HG03575 (cell line): Measurements from ENCODE around the gene GLRX3.

Experiments
- ATAC-seq: cut with Tn5 transposase; IDR thresholded peaks from one replicate; pipeline ENCODE4 v1.9.1; 2021; ENCODE audit not compliant: unreplicated experiment, insufficient number of reproducible peaks, low FRiP score; ENCODE audit errors: extremely low read depth

The GLRX3 gene

DNA sequence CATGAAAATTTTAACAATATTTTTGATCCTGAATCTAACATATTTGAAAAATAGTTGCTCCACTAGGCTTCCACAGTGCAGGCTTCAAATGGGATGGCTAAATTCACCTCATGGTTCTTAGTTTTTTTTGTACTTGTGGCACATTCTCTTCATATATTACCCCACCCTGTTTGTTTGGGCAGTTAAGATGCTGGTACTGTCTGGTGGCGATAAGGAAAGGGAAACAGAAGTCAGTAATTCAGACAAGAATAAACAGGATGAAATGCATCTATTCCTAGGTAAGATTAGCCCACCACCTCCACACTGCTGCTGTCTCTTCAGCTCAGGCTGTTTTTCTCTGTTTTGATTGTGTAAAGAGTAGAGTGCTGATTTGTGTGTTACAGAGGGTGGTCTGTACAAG, 44.2 kb downstream of the GLRX3 start:
- no peak for ATAC-seq

DNA sequence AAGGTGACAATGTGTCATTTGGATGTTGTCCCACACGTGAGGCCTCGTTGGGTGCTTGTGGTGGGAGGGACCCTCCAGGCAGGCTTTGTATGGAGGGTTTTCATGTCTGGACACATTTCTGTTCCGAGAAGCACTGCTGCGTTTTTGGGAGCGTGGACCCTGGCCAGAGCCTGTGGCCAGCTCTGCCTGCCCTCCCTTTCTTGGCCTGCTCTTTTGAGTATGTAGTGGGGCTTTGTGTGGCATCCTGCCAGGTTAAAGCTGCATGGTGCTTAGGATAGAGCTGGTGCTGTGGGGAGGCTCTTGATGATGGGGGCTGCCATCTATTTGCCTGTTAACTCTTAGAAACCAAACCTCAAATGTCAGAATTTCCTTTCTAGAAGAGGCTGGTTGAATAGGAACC, 45.7 kb downstream of the GLRX3 start:
- no peak for ATAC-seq

DNA sequence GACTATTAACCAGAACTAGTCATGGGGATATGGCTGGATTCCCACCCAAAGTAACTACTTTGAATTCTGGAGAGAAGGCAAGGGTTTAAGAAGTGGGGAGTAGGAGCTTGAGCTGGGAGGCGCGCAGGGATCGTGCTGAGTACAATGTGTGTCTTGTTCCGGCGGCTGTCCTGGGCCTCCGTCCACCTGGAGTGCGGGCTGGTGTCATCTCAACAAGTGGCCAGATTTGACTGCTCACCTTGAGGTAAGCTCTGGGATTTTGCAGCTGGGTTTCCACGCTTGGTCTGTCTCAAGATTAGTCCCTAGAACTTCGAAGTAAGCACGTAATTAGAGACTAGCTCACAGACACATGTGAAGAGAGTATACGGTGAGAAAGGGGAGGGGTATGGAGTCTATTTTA, 49.4 kb downstream of the GLRX3 start:
- no peak for ATAC-seq

DNA sequence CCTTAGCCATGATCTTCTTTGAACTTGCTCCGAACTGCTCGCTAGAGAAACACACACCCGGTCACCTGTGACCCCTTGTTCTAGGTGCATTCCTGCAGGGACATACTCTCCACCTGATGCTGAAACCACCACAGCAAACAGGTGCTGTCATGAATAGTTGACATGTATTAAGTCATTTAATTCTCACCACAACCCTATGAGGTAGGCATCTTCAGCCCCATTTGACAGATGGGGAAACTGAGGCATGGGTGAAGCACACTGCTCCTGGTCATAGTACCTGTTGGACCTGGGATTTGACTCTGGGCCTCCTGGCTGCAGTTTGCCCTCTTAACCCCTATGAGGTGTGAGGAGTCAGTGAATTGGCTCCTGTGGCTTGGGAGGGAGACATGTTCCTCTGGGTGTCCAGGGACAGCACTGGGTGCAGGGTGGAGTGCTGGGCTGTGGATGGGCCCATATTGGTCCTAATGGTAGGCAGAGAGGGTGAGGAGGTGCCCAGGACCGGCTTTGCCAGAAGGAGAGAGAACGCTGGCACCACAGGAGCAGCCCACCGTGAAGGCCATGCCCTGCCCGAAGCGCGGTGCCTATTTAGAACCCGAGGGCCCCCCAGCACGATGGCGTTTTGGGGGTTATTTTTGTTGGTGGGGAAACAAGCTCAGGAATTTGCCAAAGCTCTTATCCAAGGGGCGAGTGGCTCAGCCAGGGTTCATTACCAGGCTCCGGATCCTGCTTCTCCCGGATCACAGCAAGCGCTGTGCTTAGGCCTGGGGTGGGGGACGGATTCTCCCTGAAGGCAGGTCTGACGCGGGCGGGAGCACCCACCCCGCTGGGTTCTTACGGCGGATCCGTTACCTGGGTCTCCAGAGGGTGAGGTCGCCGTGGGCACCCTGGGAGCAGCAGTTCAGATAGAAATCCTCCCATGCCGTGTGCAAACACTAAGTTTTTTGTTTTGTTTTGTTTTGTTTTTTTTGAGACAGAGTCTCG, 52.3 kb downstream of the GLRX3 start:
- ATAC-seq: no peak

DNA sequence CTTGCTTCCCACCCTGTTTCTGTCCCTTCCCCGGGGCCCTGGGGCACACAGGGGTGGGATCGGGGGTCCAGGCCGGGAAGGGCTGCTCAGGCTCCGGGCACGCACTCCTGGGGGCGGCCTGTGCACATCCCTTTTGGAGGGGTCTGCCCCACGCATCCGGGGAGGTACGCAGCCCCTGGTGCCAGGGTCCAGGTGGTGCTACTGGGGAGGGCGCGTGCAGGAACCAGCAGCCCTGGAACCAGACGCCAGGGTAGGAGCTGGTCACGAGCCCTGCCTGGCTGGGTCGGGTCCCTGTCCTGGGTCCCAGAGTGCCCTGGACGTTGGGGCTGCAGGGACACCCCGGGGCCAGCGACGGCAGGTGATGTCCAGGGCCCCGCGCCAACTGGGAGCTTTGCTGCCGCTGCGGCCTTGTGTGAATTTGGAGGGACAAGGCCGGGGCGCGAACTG, 53.4 kb downstream of the GLRX3 start:
- ATAC-seq: no peak

DNA sequence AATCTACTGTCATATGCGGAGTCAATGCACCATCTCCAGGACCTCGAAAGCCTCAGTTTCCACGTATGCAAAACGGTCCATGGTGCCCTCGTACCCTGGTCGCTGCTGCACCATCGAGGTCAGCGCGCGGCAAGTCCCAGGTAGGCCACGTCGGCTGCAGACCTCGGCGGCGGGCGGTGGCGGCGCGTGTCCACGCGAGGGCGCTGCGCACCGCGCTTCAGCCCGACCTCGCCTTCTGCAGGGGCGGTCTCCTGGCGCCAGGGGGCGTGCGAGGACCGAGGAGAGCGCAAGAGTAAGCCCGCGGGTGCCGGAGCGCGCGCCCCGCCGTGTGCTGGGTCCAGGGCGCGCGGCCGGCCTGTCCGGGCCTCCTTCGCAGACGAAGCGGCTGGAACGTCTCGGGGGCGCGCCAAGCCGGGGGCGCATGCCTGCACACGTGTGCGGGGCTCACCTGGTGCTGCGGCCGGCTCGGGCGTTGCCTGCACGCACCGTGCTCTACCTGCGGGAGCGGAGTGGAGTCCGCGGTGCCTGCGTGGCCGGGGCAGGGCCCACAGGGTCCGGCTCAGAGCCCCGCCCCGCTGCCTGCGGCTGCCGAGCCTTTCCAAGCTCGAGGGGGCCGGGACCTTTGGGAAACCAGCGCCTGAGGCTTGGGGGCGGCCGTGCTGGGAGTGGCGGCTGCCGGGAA, 54.0 kb downstream of the GLRX3 start:
- no peak for ATAC-seq

DNA sequence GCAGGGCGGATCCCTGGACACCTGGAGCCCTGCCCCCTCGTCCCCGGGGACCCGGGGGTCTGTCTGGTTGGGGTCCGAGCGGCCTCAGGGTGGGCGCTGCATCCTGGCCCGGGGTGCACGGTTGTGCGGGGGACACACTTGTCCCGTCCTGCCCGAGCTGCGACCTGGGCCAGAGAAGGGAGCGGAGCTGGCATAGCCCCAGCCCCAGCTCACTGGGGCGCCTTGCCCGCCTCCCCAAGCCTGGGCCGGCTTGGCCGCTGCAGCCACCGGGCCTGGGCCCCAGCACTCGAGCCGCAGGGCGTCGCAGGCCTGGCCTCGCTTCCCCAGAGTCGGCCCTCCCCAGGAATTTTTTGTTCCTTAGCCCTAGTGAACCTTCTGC, 54.5 kb downstream of the GLRX3 start:
- ATAC-seq: no peak

DNA sequence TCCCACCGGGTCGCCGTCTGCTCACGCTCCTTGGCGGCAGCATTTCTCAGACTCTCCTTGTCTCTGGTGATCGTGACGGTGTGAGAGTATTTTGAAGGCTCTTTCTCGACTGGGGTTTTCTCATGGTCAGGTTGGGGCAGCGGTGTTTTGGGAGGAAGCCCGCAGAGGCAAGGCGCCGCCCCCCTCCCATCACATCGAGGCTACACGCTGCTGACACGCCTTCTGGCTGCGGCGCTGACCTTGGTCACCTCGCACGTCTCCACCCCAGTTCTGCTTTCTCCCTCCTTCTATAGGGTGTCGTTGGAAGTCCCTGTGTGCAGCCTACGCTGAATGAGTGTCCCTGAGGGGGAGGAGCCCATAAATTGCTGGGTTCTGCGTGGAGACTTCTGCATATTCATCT, 55.2 kb downstream of the GLRX3 start:
- no peak for ATAC-seq

DNA sequence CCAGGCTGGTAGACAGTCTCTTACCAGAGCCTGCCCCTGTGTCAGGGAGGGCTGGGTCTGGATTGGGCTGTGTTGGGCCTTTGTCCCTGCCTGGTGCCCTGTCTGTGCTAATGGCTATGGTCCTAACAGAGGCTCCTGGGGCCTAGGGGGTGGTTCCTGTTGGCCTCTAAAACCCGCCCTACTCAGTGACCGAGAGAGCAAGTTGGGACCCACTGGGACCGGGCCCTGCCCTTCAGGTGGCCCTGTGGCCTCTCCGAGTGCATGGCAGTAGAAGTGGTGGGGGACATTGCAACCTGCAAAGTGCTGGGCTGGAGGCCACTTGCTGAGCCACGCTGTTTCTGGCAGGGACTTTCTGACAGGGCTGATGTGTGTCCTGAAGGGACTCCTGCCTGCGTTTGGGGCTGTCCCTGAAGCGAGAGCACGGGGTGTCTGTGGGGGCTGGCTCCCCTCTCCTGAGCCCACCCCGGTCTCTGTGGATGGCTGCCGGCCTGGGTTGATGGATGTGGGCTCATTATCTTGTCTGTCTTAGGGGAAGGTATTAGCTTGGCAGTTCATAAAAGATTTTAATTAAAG, 56.2 kb downstream of the GLRX3 start:
- no peak for ATAC-seq

DNA sequence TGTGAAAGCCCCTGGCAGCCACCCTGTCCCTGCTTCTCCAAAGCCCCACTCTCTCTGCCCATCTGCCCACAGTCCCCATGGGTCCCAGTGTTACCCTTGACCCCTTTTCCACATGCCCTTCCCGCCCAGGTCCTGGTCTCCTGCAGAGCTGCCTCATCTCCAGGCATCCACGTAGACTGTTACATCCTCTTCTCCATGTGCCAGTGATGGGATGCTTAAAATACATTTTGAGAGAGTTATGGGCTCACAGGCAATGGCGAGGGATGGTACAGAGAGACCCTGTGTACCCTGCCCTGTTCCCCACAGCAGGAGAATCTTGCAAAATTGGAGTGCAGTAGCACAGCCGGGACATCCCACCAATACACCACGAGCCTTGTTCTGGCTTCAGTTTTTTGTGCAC, 56.8 kb downstream of the GLRX3 start:
- no peak for ATAC-seq

DNA sequence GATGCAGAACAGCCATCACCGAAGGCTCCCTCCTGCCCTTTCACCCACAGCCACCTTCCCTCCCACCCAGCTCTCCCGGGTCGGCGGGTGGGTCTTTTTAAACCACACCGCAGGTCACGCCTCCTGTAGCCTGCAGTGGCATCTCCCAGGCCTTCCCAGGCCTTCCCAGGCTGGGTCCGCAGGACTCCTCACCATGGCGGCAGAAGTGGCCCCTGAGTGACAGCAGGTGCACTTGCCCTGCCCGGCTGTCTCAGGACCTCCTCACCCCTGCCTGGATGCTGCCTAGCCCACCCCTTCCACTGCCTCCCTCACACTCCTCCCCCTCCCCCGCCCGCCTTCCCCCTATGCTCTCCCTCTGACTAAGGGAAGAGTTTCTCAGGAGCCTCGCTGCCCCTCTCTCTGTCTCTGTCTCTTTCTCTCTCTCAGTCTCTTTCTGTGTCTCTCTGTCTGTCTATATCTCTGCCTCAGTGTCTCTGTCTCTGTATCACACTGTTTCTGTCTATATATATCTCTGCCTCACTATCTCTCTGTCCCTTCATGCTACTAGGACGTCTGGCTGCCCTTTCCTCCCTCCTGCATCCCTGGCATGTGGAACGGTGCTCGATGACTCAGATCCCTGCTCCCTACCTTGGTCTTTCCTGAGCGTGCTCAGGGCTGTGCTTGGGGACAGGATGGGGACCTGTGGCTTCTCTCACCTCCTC, 57.5 kb downstream of the GLRX3 start:
- no peak for ATAC-seq

DNA sequence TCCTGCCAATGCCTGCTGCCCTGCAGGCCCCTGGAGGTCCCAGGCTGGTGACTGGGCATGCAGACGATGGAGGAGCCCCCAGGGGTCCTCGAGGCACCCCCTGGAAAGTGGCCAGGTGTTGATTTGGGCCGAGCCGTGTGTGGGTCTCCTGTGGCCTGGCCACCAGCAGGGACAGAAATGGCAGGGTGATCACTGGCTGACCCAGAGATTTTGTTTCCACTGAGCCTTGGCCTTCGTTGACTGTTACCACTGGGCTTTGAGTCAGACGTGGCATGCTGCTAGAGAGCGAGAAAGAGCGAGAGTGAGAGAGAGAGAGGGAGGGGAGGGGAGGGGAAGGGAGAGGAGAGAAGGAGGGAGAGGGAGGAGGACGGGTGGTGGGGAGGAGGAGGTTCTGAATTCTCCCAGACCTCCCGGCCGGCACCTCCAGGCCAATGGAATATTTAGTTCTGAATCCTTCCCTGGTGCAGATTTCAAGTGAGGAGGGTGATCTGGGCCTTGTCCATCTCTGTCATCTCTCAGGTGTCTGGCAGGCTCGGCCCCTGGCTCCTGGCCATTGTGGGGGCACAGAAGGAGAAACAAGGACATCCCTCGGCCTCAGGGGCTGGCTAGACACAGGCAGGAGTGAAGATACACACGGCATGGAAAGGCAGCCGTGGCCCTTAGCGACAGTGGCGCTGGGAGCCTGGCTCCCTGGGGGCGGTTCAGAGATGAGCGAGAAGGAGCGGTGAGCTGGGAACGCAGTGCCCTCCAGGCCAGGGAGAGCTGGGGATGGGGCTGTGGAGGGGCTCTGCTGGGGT, 58.2 kb downstream of the GLRX3 start:
- no peak for ATAC-seq

DNA sequence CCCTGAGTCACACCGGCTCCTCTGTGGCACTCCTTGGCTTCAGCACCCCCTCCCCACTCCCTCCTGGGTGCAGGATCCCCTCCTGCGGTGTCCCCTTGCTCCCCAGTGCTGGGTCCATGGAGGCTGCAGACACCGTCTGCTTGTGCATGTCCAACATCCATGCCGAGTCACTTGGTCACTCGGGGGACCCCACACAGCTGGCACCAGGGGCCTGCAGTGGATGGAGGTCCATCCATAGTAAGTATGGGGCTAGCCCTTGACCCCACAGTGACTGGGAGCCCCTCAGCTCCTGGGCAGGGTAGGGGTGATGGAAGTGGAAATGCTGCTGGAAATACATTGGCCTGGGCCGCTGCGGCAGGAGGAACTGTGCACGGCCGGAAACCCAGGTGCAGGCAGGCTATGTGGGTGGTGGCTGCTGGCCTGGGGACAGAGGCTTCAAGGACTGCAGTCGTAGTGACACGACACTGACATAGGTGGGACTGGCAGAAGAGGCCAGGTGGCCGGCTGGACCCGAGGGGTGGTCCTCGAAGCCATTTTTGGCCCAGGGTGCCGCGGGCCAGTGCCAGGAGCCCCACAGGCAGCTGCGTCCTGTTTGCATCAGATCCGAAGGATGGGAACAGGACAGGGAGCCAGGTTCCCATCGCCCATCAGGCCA, 58.9 kb downstream of the GLRX3 start:
- no peak for ATAC-seq

DNA sequence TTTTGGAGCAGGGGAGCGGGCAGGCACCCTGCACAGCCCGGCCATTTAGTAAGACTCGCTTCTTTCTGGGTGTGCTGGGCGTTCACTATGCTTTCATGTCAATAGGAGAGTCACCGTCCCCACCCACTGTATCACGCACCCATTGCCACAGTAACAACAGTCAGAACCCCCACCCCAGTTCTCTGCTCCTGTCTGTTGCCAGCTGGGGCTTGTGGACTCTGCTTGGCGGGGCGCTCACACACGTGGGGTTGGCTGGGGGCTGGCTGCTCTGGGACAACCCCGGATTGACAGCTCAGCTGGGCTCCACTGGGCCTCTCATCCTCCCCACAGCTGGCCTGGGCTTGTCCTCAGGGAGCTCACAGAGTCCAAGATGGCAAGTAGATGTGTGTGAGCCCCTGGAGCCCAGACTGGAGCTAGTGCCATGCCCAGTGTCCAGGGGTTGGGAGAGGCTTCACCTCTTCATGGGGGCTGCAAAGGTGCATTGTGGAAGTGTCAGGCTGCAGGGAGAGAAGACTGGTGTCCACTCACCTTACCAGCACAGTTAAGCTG, 59.6 kb downstream of the GLRX3 start:
- no peak for ATAC-seq

DNA sequence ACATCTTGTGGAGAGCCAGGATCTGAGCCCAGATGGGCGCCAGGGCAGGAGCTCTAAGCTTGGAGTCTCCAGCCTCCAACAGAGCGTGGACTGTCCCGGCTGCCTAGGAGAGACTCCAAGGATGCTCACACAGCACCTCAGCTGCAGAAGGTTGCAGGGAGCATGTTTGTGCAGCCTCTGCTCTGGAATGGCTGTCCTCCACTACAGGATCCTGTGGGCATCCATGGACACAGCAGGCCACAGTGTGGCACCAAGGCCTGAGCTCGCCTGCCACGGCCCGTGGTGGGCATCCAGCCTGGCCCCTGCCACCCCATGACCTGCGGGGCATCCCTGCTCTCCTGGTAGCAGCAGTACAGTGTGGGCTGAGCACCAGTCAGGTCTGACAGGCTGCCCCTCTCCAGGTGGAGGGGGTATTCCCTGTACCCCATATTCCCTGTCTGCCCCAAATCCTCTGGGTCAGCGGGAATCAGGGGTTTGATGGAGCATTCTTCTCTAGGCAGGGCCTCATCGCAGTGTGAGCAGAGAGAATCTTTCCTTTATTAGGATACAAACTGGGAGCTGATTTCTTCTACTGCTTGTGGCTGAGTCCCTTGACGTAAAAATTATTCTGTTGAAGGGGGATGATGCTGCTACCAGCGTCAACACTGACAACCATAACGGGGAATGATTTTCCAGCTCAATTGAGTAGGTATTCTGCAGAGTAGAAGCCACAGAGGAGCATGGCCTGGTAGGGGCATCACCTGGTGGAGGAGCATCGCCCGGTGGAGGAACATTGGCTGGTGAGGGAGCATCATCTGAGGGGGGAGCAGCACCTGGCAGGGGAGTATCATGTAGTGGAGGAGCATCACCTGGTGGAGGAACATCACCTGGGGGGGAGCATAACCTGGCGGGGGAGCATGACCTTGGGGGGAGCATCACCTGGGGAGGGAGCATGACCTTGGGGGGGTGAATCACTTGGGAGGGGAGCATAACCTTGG, 60.6 kb downstream of the GLRX3 start:
- no peak for ATAC-seq

DNA sequence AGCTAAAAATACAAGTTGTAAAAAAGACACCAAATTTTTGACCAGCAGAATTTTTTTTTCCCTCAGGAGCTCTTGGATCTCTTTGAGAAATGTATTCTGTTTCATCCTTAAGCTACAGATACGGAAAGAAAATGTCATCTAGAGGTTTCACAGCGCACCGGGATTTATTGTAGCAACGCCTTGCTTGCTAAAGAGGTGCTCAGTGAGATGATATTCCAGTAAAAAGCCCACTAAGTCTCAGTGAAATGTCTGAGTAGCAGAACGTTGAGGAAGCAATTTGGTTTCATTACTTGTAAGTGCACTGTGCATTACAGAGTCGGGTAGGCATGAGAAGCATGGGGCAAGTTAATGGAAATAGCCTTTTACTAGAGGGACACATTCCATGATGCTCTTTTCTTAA, 62.5 kb downstream of the GLRX3 start:
- no peak for ATAC-seq
